ENCODE measurements around the gene CIB2.
"Not testable (repeated sequence)": the region's sequence is repeated elsewhere in the genome, so short reads cannot be mapped to it uniquely, and the experiment has no call there.

Gene CIB2

DNA sequence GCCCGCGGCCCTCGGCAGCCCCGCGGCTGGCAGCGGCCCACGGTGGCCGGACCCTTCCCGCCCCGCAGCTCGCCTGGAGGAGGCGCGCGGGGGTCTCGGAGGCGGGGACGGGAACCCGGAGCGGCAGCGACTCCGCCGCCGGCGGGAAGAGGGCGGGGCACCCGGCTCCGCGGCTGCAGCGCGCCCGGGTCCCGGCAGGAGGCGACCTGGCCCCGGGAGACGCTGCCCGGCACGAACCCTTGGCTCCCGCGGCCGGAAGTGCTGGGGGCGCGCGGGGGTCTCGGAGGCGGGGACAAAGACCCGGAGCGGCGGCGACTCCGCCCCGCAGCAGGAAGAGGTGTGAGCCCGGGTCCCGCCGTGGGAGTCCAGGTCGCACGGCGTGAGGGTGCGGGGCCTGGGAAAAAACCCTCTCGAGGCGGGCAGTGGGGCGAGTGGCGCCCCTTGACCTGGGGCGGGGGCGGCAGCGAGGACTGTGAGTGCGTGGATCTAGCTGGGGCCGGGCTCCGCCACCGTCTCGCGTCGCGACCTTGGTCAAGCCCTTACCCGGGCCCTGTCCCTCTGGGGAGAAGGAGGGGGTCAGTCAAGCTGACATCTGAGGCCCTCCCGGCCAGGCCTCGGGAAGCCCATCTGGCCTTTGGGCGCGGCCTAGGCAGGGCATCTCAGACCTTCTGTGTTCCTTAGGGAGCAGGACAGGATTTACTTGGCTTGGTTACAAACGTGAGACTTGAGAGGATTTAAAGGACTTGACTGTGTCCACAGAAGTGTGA is at the start of gene CIB2:
Gene CIB2, minus strand, starts transcription at position 151 of the 767 bp plus-strand sequence. CDS start 230 bp downstream, outside the sequence.
- peak within 1 kb of the TSS; percentile 68 for H3K4me3 ChIP-seq (ENCODE audit: low read depth, low read length)
- DNase-seq (ENCODE audit: low read depth) = peak; percentile 8

DNA sequence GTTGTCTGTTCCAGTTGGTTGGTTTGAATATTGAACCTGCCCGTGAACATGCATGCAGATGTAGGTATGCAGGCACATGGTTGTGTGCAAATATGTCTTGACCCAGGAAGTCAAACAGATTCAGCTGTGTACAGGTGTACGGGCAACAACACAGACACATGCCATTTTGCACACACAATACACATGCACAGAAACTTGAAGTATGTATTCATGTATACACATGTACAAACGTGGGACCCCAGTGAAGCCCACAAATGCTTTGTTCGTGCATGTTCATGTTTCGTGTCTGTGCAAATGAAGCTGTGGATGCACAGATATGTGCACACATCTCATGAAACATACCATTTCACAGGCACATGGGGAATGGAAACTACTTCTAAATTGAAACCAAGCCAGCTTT is 48.7 kb upstream of the CIB2 start:
- DNase-seq (ENCODE audit: low read depth) = no peak
- H3K4me3 ChIP-seq (ENCODE audit: low read depth, low read length) = no peak overlapping the region

DNA sequence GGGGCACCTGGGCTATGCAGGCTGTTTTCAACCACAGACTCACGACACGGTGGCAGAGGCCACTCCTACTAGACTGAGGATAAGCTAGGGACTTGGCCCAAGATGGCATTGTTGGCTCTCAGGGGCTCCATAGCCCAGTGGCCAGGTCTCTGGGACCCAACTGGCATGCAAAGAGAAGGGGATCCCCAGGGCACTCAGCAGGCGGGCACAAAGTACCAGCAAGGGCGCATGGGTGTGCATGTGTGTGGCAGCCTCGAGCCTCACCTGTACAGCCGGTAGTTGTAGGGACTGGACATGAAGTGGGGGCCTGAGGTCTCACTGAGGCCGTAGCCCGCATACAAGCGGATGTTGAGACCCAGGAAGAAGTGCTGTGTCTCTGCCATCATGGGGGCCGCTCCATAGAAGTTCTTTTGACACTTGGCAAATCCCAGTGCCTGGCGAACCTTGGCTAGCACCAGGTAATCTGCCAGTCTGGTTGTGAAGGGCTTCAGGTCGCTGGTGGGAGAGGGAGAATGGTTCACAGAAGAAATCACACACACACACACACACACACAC is 48.1 kb upstream of the CIB2 start:
- no peak for DNase-seq (ENCODE audit: low read depth)
- no peak overlapping the region for H3K4me3 ChIP-seq (ENCODE audit: low read depth, low read length)

DNA sequence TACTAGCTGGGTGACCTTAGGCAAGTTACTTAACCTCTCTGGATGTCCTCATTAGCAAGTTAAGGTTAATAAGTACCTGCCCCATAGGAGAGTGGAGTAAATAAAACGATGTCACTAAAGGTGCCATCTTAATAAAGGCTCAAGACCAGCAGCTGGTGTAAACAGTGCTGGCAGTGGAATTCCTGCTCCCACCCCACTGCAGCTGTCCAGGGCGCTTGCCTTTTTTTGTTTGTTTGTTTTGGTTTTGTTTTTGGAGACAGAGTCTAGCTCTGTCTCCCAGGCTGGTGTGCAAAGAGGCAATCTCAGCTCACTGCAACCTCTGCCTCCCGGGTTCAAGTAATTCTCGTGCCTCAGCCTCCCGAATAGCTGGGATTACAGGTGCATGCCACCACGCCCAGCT is 46.8 kb upstream of the CIB2 start:
- no peak for DNase-seq (ENCODE audit: low read depth)
- no peak overlapping the region for H3K4me3 ChIP-seq (ENCODE audit: low read depth, low read length)

DNA sequence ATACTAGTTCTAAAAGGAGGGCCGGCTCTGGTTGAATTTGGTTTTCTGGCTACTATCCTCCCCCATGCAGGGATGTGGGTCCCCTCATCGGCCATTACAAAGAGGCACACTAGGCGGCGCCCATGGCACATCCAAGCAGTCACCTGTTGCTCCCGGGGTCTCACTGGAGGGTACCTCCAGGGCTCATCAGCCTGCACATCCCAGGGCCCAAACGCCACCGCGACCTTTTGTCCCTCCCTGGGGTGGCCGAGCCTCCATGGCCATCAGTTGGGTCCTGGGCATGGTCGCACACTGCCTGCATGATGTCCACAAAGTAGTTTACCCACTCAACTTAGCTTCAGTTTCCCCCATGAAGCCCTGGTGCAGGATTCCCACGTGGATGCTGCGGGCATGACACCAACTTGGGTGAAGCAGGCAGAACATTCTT is 46.2 kb upstream of the CIB2 start:
- H3K4me3 ChIP-seq (ENCODE audit: low read depth, low read length) = no peak overlapping the region
- no peak for DNase-seq (ENCODE audit: low read depth)

DNA sequence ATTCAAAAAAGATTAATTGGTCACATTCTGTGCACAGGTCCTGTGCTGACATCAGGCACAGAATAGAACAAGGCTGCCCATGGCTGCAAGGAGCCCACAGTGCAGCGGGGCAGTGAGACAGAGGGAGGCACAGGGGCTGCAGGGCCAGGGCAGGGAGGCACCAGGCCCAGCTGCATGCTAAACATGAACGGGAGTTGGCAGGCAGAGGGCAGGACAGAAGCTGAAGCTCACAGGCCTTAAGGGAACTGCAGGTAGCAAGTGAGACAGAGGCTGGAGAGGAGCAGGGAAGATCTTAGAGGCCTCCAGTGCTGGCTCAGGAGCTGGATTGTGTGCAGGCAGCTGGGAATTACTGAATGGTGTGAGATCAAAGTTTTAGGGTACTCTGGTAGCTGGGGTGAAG is 44.1 kb upstream of the CIB2 start:
- DNase-seq (ENCODE audit: low read depth) = no peak
- H3K4me3 ChIP-seq (ENCODE audit: low read depth, low read length) = no peak overlapping the region

DNA sequence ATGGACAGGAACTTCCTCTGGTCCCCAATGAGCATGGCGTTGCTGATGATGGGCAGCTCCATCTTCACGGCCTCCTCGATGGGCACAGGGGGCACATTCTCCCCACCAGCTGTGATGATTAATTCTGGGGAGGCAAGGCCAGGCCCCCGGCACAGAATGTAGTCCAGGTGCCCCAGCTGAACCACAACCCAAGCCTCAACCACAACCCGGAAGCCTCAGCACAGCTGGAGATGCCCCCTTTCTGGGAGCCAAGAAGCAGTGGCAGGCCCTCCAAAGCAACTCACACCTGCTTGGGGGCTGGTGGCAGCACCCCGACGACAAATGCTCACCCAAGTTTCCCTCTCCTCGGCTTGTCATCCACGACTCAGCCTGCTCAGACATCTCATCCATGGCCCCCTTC is 43.2 kb upstream of the CIB2 start:
- H3K4me3 ChIP-seq (ENCODE audit: low read depth, low read length) = no peak overlapping the region
- no peak for DNase-seq (ENCODE audit: low read depth)

DNA sequence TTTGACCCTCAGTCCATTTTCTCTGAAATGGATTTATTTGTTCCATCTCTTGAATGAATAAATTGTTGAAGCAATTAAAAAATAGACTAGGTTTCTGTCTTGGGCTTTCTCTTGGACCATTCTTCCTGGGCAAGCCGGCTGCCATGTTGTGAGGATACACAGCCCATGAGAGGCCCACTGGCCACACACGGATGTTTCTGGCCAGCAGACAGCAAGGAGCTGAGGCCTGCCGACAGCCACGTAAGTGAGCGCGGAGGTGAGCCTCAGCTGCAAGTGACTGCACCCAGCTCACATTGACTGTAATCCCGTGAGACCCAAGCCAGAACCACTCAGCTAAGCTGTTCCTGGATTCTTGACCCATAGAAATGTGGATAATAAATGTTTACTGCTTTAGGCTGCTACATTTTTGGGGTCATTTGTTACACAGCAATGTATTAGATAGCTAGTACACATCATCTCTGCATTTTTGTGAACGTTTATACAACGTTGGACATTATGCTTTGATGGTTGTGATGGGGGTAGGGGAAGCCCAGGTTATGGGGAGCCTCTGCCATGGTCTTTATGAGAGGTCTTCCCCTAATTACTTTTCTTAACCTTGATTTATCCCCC is 40.7 kb upstream of the CIB2 start:
- no peak overlapping the region for H3K4me3 ChIP-seq (ENCODE audit: low read depth, low read length)
- DNase-seq (ENCODE audit: low read depth) = no peak

DNA sequence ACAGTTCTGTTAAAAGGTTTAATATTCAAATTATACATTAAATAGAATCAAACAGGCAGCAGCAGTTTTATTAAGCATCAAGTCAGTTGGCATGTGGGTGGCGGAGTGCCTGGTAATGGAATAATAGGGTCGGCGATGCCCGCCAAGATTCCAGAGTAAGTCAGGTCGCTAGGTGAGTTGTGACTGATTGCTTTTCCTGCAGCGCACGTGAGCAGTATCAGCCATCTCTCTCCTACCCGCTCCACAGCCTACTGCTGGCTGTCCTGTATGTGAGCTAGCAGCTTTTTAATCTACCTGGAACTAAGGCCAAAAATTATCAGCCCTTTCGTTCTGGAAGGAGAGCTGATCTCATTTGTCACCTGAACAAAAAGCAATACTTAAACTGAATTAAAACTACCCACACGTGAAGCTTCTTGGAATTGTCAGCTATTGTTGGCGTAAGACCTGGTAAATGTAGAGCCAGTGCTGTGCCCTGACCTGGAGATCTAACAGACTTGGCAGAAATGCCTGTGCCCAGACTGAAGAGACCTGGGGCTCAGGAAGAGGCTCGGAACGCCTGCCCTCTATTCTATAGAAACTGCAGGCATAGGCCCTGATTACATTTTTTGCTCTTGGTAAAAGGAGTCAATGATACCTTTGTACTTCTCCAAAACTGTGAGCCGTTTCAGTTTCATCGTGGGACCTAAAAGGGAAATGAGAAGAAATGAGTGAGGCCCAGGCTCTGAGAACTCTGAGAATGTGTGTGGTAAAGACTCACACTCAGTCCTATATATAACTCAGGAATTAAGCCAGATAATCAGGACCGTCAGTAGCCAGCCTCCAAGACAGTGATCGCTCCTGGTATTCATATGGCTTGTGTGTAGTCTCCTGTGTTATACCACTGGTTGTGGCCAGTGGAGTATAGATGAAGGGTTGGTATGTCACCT is 39.9 kb upstream of the CIB2 start:
- no peak overlapping the region for H3K4me3 ChIP-seq (ENCODE audit: low read depth, low read length)
- no peak for DNase-seq (ENCODE audit: low read depth)

DNA sequence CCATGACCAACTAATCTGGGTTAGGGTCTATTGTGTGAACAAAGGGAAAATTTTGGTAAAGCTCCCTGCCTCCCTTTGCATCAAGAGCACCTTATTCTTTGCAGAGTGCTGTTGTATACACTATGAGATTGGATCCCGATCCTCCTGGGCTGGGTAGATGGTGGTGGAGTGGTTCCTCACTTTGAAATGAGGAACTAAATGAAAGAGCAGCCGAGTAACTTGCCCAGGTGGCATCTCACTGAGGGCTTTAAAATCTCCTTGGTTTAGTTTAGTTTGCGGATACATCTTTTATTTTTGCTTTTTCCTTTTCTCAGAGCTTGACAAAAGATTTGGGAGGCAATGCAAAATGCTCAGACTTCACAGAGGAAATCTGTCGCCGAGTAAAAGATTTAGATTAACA is 37.4 kb upstream of the CIB2 start:
- no peak overlapping the region for H3K4me3 ChIP-seq (ENCODE audit: low read depth, low read length)
- DNase-seq (ENCODE audit: low read depth) = no peak

DNA sequence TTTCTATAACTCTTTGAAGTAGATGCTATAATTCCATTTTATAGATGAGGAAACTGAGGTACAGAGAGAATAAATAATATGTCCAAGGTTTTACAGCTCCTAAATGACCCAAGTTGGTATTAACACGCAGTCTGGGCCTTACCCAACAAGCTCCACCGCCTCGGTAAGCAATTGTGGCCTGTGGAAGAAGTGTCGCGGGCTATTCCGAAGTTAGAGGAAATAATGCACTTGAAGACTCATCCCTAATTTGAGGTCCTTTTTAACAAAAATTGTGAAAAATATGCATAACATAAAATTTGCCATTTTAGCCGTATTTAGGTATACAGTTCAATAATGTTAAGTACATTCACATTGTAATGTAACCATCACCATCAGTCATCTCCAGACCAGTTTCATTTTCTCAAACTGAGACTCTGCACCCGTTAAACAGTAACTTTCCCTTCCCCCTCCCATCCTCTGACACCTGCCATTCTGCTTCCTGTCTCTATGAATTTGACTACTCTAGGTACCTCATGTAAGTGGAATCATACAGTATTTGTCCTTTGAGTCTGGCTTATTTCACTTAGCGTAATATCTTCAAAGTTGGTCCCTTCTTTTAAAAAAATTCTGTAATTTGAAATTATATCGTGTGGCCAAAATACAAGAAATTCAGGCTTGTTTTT is 36.1 kb upstream of the CIB2 start:
- no peak for DNase-seq (ENCODE audit: low read depth)
- no peak overlapping the region for H3K4me3 ChIP-seq (ENCODE audit: low read depth, low read length)

DNA sequence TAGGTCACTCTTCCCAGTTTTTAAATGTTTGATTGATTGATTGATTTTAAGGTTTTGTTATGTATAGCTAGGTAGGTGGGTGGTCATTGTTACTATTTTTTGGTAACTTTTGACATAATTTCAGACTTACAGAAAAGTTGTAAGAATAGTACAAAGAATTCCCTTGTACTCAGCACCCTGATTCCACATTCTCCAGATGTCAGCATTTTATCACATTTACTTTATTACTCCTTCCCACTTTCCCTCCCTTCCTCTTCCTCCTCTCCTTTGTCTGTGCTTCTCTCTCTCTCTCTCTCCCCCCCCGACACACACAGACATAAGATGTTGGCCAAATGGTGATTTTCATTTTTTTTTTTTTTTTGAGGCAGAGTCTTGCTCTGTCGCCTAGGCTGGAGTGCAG is 32.8 kb upstream of the CIB2 start:
- H3K4me3 ChIP-seq (ENCODE audit: low read depth, low read length) = no peak overlapping the region
- DNase-seq (ENCODE audit: low read depth) = no peak

DNA sequence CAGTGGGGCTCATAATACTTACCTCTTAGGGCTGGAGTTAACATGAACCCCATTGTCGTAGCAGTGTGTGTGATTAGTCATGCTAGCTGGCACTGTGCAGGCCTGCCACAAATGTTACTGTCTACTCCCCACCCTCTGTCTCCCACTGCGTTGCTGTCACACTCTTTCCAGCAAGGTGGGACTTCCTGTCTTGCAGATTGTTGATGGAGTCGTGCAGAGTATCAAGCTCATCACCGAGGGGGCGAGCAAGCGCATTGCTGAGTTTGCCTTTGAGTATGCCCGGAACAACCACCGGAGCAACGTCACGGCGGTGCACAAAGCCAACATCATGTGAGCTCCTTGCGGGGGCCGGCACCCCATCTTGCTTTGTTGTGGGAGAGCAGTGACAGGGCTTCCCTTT is 30.8 kb upstream of the CIB2 start:
- no peak overlapping the region for H3K4me3 ChIP-seq (ENCODE audit: low read depth, low read length)
- no peak for DNase-seq (ENCODE audit: low read depth)

DNA sequence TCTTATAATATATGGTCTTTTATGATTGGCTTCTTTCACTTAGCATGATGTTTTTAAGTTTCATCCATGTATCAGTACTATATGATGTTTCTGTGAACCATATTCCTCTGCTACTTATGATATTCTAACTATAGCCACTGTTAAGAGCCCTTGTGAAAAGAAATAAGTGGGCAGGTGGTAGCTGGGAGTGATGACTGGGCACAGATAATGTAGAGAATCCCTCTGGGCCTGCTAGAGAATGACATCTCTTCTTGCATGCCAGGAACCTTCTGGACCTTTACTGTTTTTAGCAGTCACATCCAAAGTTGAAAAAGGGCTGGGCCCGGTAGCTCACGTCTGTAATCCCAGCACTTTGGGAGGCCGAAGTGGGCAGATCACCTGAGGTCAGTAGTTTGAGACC is 28.1 kb upstream of the CIB2 start:
- no peak for DNase-seq (ENCODE audit: low read depth)
- H3K4me3 ChIP-seq (ENCODE audit: low read depth, low read length) = no peak overlapping the region

DNA sequence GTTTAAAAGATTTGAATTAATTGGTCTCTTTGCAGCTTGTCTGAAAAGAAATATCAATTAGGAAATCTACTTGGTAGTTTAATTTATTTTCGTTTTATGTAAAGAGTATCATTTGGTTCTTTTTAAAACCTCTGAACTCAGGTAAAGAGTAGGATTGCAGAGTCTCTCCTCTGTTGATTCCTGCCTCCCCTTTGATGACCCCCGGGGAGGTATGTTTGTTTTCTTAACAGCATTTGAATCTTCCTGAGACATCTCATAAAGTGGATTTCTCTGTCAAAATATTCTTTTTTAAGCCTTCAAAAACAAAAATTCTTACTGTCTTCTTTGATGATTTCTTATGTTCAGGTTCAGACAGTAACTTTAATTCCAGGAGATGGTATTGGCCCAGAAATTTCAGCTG is 26.0 kb upstream of the CIB2 start:
- DNase-seq (ENCODE audit: low read depth) = no peak
- H3K4me3 ChIP-seq (ENCODE audit: low read depth, low read length) = no peak overlapping the region

DNA sequence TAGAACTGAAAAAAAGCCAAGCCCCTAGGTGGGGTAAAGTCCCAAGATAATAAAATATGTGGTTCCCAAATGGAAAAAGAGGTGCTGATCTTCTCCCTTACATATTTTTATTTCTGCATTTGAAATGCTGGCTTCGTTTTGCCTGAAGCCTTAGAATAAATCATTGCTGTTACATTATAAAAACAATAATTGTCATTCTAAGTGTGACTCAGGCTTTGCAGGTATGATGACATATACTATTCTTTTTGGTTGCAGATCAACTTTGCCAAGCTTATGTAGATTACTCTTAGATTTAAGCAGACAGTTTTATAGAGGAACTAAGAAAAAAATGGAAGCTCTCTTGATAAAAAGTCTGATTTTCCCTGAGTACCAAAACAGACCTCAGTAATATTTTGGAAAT is 25.4 kb upstream of the CIB2 start:
- no peak for DNase-seq (ENCODE audit: low read depth)

DNA sequence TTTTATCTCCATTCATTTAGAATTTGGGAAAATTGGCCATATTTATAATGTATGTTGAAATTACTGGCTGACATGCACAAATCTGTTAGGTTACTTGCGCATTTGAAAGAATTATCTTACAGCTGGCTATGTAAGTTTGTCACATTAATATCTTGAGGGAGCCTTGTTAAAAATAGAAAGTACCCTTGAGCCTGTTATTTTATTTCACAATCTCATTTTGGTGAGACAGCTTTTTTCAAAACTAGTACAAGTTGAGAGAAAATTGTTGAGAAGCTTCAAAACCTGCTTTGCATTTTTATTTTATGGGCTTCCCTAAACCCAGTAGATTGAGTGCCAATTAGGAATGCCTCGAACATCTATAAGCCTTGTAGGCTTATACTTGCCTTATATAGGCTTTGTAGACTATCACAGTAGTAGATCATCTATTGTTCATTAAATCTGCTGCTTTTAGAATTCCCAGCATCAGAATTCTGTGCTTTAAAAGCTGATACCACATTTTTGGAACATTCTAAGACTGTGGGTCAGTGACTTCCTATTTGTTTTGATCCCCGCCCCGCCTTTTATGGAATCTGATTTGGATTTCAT is 24.2 kb upstream of the CIB2 start:
- H3K4me3 ChIP-seq (ENCODE audit: low read depth, low read length) = no peak overlapping the region
- DNase-seq (ENCODE audit: low read depth) = no peak

More for the DNA sequence above, 25.4 kb upstream of the CIB2 start:
- H3K4me3 ChIP-seq (ENCODE audit: low read depth, low read length) = no peak overlapping the region

DNA sequence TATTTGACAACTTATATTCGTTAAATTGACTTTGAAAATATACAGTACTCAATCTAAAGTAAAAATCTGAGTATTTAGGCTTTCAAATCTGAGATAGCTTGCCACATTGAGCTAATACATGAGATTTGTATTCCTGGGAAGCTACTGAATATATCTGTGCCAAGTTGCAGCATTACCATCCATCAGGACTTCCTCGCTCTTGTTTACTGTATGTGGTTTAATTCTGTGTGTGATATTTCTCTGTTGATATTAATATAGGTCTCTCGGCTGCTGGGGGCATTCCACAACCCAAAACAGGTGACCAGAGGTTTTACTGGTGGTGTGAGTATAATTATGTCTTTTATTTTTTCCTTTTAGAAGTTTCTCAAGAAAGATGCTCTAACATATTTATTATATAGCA is 23.7 kb upstream of the CIB2 start:
- H3K4me3 ChIP-seq (ENCODE audit: low read depth, low read length) = no peak overlapping the region
- DNase-seq (ENCODE audit: low read depth) = no peak

DNA sequence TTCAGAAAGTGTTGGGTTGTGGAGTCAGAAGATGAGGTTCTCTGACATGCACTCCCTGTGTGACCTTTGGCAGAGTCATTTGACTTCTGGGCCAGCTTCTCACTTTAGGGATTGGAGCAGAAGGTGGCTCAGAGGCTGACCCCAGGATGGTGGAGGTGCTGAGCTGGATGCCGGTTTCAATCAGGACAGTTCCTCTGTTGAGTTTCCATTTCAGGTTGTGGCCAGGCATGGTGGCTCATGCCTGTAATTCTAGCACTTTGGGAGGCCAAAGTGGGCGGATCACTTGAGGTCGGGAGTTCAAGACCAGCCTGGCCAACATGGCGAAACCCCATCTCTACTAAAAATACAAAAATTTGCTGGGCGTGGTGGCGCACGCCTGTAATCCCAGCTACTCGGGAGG is 19.8 kb upstream of the CIB2 start:
- DNase-seq (ENCODE audit: low read depth); H3K4me3 ChIP-seq (ENCODE audit: low read depth, low read length): not testable (repeated sequence)

Measured in skeletal muscle cell (primary cell).